Fibroblast of skin of scalp (primary cell): ENCODE measurements around the gene CTRB1.

Experiments
- DNase-seq: peaks from one replicate; pipeline ENCODE4 v3.0.0-alpha.2; 2013

CTRB1 gene

DNA sequence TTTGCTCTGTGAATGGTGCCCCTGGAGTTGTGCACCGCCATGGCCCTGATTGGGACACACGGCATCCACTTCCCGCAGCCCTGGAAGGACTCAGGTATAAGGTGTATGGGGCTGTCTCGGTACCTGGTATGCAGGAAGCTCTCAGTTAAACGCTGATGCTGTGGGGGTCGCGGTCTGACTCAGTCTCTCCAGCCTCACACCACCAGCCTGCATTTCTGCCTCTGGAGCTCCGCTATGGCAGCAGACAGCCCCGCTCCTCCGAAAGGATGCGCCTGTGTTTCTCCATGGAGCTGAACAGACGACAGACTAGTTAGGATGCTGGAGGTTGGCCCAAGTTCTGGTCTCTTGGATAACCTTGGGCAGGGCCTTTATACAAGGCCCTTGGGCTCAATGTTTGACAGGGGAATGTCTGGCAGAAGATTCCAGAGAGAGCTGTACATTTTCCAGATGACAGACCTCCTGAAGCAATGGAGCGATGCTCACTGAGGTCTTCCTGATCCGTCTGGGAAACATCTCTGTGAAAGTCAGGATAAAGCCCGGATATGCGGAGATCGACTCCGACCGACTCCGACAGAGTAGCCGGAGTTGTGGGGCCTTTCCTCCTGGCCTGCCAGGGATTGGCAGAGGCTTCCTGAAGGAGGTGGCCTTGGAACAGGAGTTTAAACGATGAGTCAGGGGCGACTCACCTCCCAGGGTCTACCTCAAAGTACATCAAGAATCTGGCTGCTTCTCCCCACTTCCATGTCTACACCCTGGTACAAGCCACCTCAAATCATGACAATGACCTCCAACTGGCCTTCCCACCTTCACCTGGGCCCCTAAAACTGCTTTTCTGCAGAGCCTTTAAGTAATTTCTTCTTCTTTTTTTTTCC, 54.5 kb downstream of the CTRB1 start:
- no peak for DNase-seq
